ENCODE results near the gene ZC3H4. TPM values are rescaled to one million over a fixed set of nuclear protein-coding genes. Genes with fewer than 3 reads are reported as not detected.

ZC3H4 gene
- total RNA-seq, 3 donors from 2014 or later, result 44.4 to 53.4 (median 52.8) TPM

DNA sequence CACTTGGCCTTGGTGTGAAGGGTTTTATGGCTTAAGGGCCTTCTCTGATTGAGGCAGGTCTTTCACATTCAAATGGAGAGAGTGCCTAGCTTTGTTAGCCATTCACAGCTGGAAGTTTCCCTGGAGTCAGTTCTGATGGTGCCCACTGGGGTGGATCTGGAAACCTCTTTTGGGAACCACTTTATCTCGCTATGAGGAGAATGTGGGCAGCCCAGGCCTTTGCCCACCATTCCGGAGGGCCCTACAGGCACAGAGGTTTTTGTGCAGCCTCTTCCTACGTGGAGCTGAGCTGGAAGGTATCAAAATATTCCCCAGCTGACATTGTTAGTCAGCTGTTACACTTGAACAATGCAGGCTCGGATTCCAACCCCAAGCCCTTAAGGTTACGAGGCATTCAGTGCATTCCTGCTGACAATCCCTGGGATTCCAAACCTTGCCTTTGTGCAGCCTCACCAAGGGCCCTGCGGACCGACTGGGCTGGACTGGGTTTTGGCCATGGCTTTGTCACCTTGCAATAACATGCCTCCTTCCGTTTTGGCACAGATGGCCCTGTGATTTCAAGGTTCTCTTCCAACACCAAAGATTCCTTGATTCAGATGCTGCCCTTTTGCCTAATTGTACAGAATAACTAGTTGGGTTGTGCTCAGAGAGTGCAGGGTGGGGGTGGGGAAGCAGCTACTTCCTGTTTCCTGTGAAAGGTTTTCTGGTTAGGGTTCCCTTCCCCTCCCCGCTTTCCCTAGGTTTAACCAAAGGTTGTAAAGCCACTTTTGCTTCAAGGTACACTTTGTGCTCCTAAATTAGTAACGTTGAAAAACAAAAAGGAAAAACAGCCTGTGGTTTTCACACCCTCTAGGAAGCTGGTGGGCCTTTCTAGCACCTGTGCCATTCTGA is 44.1 kb upstream of the ZC3H4 start:
- ATAC-seq (peak; percentile 78), DNase-seq (peak in 2 of 3 donors; percentile 59 to 77)
- intact Hi-C loops (cut with DNase I, micrococcal nuclease), result no loop called here
- no peak for TF ChIP-seq CTCF (IDR thresholded peaks at IDR 0.05)
- Histone ChIP-seq H3K4me1 (ENCODE audit: low read depth) (peaks cover 55% of the 10 kb centered on the region), H3K9me3 (no peaks in the 10 kb centered on the region), H3K4me3 (no peak overlapping the region), H3K36me3 (ENCODE audit: low read depth) (no peaks in the 10 kb centered on the region)

- peaks cover 1% of the 10 kb centered on the region for H3K36me3 ChIP-seq (ENCODE audit: low read depth)
- peak; percentile 4 for ATAC-seq
- H3K4me3 ChIP-seq, result no peak overlapping the region
- intact Hi-C loops (cut with DNase I, micrococcal nuclease), result no loop called here
- DNase-seq, result peak in 1 of 3 donors; percentile 19
- no peak for TF ChIP-seq CTCF (IDR thresholded peaks at IDR 0.05)
- no peaks in the 10 kb centered on the region for H3K9me3 ChIP-seq
- peaks cover 56% of the 10 kb centered on the region for H3K4me1 ChIP-seq (ENCODE audit: low read depth)
Observed at GRCh38 chr19:47156861-47157430, 43.4 kb upstream of the ZC3H4 start.

DNA sequence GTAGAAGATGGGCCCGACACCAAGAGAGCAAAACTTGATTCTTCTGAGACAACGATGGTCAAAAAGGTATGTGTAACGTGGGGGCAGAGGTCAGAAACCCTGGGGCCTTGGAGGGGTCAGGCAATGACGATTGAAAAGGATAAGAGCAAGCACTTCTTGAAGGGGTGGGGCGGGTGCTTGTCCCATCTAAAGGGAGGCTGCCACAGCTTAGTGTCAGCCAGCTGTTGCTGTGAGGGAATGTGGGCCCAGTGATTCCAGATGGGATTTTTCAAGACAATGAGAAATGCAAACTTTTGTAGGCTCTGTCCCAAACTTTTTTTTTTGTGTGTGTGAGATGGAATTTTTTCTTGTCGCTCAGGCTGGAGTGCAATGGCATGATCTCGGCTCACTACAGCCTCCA is 41.6 kb upstream of the ZC3H4 start:
- H3K4me3 ChIP-seq, result no peak overlapping the region
- TF ChIP-seq CTCF (IDR thresholded peaks at IDR 0.05), result no peak
- DNase-seq (peak in 1 of 3 donors; percentile 36), ATAC-seq (no peak)
- no peaks in the 10 kb centered on the region for H3K9me3 ChIP-seq
- intact Hi-C loops (cut with DNase I, micrococcal nuclease), result no loop called here
- H3K4me1 ChIP-seq (ENCODE audit: low read depth), result peaks cover 58% of the 10 kb centered on the region
- H3K36me3 ChIP-seq (ENCODE audit: low read depth), result peaks cover 5% of the 10 kb centered on the region

DNA sequence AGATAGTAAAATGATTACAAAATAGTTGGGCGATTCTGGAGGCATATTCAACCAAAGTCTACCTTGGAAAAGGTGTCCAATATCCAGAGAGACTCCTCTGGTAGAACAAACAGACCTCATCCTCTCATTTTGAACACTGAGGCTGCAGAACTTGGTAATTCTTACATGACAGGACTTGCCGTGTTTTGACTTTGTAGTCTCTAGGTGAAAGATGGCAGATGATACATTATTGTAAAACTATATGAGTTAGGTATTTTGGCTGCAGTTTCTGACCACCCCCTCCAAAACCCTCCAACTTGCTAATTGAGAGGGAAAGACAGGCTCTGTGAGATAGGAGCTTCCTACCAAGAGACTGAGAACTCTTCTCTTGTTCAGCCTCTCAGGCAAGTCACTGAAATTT is 39.7 kb upstream of the ZC3H4 start:
- Histone ChIP-seq H3K36me3 (ENCODE audit: low read depth) (peaks cover 5% of the 10 kb centered on the region), H3K4me1 (ENCODE audit: low read depth) (peaks cover 43% of the 10 kb centered on the region), H3K4me3 (no peak overlapping the region), H3K9me3 (no peaks in the 10 kb centered on the region)
- DNase-seq (no peak), ATAC-seq (no peak)
- TF ChIP-seq CTCF (IDR thresholded peaks at IDR 0.05), result no peak
- intact Hi-C loops (cut with DNase I, micrococcal nuclease), result loop anchor here in 1 of 2 donors (5.0 kb wide), 1 partner anchor 94 kb away; no protein-coding TSS in a partner anchor

DNA sequence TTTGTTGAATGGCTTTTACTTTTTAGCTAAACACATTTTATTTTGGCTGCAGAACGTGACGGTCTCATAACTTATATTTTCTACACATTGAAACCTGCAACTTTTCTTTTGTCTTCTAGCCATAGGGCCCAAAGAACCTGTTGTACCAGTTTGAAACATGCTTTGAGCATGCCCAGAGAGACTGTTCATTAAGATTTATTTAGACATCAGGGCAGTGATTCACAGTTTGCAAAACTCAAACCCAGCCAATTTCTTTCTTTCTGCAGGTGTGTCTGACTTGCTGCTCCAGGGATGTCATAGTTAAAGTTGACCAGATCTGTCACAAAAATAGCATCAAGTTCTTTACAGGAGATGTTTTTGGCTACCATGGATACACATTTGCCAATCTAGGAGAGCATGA is 39.1 kb upstream of the ZC3H4 start:
- DNase-seq (peak in 1 of 3 donors; percentile 41), ATAC-seq (peak; percentile 64)
- intact Hi-C loops (cut with DNase I, micrococcal nuclease), result loop anchor here in 1 of 2 donors (5.0 kb wide), 1 partner anchor 95 kb away; no protein-coding TSS in a partner anchor
- no peak for TF ChIP-seq CTCF (IDR thresholded peaks at IDR 0.05)
- Histone ChIP-seq H3K9me3 (no peaks in the 10 kb centered on the region), H3K4me3 (no peak overlapping the region), H3K4me1 (ENCODE audit: low read depth) (peaks cover 37% of the 10 kb centered on the region), H3K36me3 (ENCODE audit: low read depth) (peaks cover 5% of the 10 kb centered on the region)
